Calu3 (cell line): ENCODE data around the gene CBR4. TPM values are rescaled to one million over a fixed set of nuclear protein-coding genes. Genes with fewer than 3 reads are reported as not detected.

Source experiments
- BruUV-seq: library from RNA; stranded (reverse); fragments of 400-500 nt; replicated peaks from 2 replicates; lab custom pipeline; 2021; lab: Mats Ljungman, UMichigan
- CTCF ChIA-PET: fragments of 300-600 bp; sonication (Branson Sonifier 250); formaldehyde crosslinking; loops from one replicate; lab custom pipeline; 2022; ENCODE audit warnings: antibody characterized with exemption; lab: Charles Lee
- DNase-seq: peaks from one replicate; pipeline ENCODE4 v3.0.0; 2022
- H3K27ac Mint-ChIP-seq: one replicate; pipeline ENCODE4 v1.8.0; 2022; ENCODE audit warnings: mixed read lengths; ENCODE audit not compliant: unreplicated experiment
- H3K27me3 Mint-ChIP-seq: one replicate; pipeline ENCODE4 v1.8.0; 2022; ENCODE audit warnings: mixed read lengths; ENCODE audit not compliant: unreplicated experiment
- H3K36me3 Mint-ChIP-seq: one replicate; pipeline ENCODE4 v1.8.0; 2022; ENCODE audit warnings: mild to moderate bottlenecking, moderate library complexity, mixed read lengths; ENCODE audit not compliant: insufficient read depth, unreplicated experiment
- H3K4me1 Mint-ChIP-seq: one replicate; pipeline ENCODE4 v1.8.0; 2022; ENCODE audit warnings: mild to moderate bottlenecking, low read depth, mixed read lengths; ENCODE audit not compliant: unreplicated experiment
- H3K4me3 Mint-ChIP-seq: one replicate; pipeline ENCODE4 v1.8.0; 2022; ENCODE audit warnings: mild to moderate bottlenecking, low read depth, moderate library complexity, mixed read lengths; ENCODE audit not compliant: unreplicated experiment
- H3K9me3 Mint-ChIP-seq: one replicate; pipeline ENCODE4 v1.8.0; 2022; ENCODE audit warnings: low read depth, mixed read lengths; ENCODE audit not compliant: unreplicated experiment
- CTCF ChIP-seq: fragments of 200-600 bp; IDR thresholded peaks from one replicate; pipeline ENCODE4 v1.8.0; 2022; ENCODE audit warnings: antibody characterized with exemption; ENCODE audit not compliant: unreplicated experiment
- intact Hi-C: fragments of 100-400 bp; cut with micrococcal nuclease; formaldehyde crosslinking; loops from one replicate; pipeline ENCODE4 v1.10.0; 2022; ENCODE audit not compliant: unreplicated experiment
- total RNA-seq: library from RNA; stranded (reverse); gene quantifications from 2 replicates; pipeline ENCODE4 v1.2.3, GENCODE V29; 2022

CBR4 gene
- total RNA-seq, 1 experiment from 2014 or later = 18.1 TPM

DNA sequence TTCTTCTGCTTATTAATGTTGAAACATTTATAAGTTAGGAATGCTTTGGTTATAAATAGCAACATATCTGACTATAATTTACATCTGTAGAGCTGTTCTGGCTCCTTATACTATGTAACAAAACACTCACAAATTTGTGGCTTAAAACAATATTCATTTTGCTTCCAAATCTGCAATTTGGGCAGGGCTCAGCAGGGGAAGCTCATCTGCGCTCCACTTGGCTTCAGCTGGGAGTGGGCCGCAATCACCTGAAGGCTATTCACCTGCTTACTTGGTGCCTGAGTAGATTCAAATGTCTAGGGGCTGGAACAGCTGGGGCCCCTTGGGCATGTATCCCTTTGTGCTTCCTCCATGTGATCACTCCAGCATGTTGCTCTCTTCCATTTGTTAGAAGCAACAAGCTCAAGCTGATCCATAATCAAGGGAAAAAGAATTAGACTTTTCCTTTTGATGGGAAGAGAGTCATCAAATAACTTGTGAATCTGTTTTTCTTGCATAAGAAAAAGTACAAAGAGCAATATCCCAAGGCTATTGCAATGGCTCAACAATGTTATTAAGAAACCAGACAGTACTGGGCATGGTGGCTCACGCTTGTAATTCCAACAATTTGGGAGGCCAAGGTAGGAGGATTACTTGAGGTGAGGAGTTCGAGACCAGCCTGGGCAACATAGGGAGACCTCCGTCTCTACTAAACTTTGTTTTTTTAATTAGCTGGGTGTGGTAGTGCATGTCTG, 34.8 kb upstream of the CBR4 start:
- Mint-ChIP-seq H3K9me3 (no peaks in the 10 kb centered on the region), H3K36me3 (no peaks in the 10 kb centered on the region), H3K27me3 (no peaks in the 10 kb centered on the region), H3K4me3 (no peak overlapping the region), H3K4me1 (no peaks in the 10 kb centered on the region), H3K27ac (no peak overlapping the region)
- intact Hi-C loops = no loop called here
- CTCF ChIA-PET = no interaction called here
- TF ChIP-seq CTCF = no peak
- no TSS peak for BruUV-seq
- no peak for DNase-seq

GRCh38 chr4:169042608-169043007, 32.6 kb upstream of the CBR4 start:
- H3K27me3 Mint-ChIP-seq = no peaks in the 10 kb centered on the region
- H3K27ac Mint-ChIP-seq = no peak overlapping the region

GRCh38 chr4:169040559-169041261, 30.7 kb upstream of the CBR4 start:
- peaks cover 8% of the 10 kb centered on the region for H3K4me1 Mint-ChIP-seq
- no TSS peak for BruUV-seq
- H3K27ac Mint-ChIP-seq = no peak overlapping the region
- TF ChIP-seq CTCF = no peak
- no peaks in the 10 kb centered on the region for H3K27me3 Mint-ChIP-seq
- intact Hi-C loops = no loop called here
- CTCF ChIA-PET = interaction anchor here (0.6 kb wide), 1 partner anchor 16 kb away, joined by 5 read pairs; no protein-coding TSS in a partner anchor
- H3K4me3 Mint-ChIP-seq = no peak overlapping the region
- no peaks in the 10 kb centered on the region for H3K36me3 Mint-ChIP-seq
- H3K9me3 Mint-ChIP-seq = no peaks in the 10 kb centered on the region
- no peak for DNase-seq

More at GRCh38 chr4:169042608-169043007, 32.6 kb upstream of the CBR4 start:
- Mint-ChIP-seq H3K36me3 (no peaks in the 10 kb centered on the region), H3K9me3 (no peaks in the 10 kb centered on the region), H3K4me3 (no peak overlapping the region), H3K4me1 (no peaks in the 10 kb centered on the region)
- no TSS peak for BruUV-seq
- TF ChIP-seq CTCF = no peak
- CTCF ChIA-PET = no interaction called here
- no peak for DNase-seq
- intact Hi-C loops = no loop called here

DNA sequence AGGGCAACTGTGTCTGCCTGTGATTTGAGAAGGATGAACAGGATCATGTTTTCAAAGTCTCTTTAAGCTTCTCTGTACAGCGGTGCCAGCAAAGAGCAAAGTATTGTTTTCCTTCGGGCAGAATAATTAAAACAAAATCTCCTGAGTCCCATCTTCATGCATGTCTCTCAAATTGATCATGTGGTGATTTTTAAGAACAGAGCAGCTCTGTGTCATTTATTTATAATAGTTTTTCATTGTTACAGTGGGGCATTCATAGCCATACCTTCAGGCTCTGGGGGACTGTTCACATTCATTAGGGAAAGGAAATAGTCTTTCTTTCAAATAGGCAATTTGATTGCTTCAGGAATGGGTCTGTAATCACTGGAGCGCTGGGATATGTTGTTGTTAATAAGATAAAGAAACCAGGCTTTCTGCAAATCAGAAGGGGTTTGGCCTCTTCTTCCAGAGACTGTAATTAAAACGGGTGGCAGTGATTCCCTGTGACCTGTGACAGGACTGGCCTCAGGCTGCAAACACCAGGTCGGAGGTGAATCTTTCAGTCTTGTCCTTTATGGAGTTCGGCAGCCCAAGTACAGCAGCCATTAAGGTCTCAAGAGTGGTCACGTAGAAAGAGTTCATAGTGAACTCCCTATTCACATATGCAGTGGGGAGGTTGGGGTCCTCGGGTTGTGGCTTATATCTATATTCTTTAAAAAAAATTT, 29.3 kb upstream of the CBR4 start:
- Mint-ChIP-seq H3K4me1 (peaks cover 8% of the 10 kb centered on the region), H3K27ac (no peak overlapping the region)
- CTCF ChIA-PET = no interaction called here

More for the DNA sequence above, 29.3 kb upstream of the CBR4 start:
- BruUV-seq = no TSS peak
- no peak for TF ChIP-seq CTCF
- Mint-ChIP-seq H3K4me3 (no peak overlapping the region), H3K27me3 (no peaks in the 10 kb centered on the region), H3K36me3 (no peaks in the 10 kb centered on the region), H3K9me3 (no peaks in the 10 kb centered on the region)
- DNase-seq = no peak
- intact Hi-C loops = no loop called here
